Stromal cell of bone marrow (primary cell): Measurements from ENCODE around the gene PTGES3.
"Not testable (repeated sequence)": the region's sequence is repeated elsewhere in the genome, so short reads cannot be mapped to it uniquely, and the experiment has no call there.

Experiments
- DNase-seq: peaks from one replicate; pipeline ENCODE4 v3.0.0-alpha.2; 2012; ENCODE audit warnings: low read depth

PTGES3 gene

DNA sequence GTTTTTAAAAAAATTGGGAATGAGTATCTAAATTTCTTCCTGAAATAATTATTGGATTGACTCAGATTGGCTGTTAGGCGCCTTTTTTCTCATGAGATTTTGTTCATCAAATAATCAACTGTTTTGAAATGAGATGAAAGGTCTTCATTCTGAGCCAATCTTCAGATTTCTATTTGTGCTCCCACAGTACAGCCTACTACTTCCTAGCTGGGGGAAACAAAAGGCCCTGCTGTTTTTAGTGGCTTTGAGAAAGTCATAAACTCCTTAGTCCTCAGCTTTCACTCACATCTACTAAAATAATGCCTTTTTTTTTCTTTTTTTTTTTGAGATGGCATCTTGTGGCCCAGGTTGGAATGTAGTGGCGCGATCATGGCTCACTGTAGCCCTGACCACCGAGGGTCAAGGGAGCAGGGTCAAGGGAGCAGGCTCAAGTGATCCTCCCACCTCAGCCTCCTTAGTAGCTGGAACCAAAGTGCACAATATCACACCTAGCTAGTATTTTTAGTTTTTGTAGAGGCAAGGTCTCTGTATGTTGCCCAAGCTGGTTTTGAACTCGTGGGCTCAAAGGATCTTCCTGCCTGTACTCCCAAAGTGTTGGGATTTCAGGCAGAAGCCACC lies 21.8 kb upstream of the PTGES3 start:
- DNase-seq = no peak

DNA sequence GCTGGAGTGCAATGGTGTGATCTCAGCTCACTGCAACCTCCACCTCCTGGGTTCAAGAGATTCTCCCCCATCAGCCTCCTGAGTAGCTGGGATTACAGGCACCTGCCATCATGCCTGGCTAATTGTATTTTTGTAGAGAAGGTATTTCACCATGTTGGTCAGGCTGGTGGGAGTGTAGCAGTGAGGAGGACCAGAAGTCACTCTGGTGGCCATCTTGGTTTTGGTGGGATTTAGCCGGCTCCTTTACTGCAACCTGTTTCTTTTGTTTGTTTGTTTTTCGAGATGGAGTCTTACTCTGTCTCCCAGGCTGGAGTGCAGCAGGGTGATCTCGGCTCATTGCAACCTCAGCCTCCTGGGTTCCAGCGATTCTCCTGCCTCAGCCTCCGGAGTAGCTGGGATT lies 16.4 kb upstream of the PTGES3 start:
- DNase-seq = not testable (repeated sequence)

DNA sequence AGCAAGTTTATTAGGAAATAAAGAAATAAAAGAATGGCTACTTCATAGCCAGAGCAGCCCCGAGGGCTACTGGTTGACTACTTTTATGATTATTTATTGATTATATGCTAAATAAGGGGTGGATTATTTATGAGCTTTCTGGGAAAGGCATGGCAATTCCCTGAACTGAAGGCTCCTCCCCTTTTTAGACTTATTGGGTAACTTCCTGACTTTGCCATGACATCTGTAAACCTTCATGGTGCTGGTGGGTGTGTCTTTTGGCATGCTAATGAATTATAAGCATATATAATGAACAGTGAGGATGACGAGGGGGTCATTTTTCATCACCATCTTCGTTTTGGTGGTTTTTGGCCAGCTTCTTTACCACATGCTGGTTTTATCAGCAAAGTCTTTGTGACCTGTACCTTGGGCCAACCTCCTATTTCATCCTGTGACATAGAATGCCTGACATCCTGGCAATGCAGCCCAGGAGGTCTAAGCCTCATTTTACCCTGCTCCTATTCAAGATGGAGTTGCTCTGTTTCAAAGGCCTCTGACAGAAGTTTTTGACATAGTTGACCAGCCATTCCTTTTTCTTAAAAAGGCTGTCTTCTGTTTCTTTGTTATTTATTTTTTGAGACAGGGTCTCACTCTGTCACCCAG lies 11.1 kb upstream of the PTGES3 start:
- DNase-seq = no peak

DNA sequence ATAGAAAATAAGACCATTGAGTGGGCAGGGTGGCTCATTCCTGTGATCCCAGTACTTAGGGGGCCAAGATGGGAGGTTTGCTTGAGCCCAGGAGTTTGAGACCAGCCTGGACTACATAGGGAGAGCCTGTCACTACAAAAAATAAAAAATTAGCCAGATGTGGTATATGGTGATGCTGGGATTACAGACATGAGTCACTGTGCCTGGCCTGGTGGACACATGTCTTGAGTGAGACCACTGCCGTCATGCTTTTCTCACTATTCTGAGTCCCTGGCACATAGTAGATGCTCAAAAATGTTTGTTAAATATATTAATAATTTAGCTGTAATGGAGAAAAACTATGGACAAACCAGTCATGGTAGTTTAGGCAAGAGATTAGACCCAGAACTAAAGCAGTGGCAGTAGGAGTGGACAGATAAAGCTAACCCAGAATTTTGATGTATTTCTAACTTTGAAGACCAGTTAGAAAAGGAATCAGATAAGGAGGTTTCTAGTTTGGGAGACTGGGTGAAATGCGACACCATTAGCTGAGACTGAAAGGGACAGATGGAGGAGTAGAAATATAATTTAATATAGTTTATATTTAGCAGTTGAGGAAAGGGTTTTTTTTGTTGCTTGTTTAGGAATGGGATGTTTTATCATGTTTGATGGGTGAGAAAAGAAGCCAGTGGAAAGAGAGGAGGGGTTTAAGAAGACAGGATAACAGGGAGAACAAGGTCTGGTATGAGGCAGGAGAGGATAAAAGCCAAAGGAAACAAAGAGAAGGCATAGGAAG lies 7.4 kb upstream of the PTGES3 start:
- no peak for DNase-seq

DNA sequence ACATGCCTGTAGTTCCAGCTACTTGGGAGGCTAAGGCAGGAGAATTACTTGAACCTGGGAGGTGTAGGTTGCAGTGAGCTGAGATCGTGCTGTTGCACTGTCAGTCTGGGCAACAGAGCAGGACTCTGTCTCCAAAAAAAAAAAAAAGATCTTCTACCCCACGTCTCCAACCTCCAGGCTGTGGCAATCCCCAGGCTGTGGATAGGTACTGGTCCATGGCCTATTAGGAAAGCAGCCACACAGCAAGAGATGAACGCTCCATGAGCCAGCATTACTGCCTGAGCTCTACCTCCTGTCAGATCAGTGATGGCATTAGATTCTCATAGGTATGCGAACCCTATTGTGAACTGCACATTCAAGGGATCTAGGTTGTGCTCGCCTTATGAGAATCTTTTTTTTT lies 6.1 kb upstream of the PTGES3 start:
- DNase-seq = no peak

DNA sequence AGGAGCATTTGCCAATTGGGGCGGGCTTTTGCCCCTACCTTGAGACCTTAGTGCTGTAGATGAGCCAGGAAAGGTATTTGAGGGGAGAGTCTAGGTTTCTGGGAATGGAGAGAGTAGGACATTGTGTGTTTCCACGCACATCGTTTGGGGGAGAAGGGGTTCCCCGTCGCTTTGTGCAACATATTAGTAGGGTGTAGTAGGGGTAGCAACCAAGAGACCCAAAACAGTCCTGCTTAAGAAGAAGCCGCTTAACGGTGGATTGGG lies 694 bp upstream of the PTGES3 start:
- no peak for DNase-seq

DNA sequence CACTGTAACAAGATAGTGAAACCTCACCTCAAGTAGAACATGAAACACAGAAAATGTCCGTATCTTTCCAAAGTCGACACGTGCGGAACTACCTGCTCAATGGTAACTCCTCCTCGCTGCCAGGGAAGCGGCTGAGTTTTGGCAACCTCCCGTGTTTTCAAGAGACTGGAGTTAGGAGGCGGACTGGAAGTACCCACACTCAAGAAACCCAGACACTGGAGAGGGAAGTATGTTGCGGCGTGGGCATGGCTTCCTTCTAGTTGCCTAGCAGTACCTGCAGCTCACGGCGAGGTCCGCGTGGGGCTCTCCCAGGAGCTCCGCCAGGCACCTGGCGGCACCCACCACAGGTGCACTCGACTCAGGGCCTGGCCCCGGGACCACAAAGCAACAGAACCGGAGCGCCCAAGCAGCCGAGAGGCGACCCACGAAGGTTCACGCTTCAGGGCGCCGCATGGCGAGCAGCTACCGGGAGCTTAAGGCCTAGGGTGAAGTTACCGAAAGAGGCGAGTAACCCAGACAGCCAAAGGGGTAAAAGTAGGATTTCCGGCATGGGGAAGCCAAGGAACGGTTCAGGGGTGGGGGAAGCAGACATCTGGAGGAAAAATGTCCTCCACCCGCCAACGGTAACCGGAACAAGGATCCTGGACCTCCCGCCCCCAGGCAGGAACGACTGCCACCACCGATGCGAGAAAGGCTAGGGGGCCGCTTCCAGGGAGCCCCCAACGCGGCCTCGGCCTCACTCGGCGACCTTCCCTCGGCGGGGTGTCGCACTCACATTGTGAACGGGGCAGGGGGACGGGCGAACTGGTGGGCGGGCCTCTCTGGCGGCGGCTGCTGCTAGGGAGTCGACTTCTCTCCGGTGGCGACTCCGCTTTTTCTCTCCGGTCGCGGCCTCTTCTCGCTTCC lies 608 bp downstream of the PTGES3 start:
- no peak for DNase-seq

DNA sequence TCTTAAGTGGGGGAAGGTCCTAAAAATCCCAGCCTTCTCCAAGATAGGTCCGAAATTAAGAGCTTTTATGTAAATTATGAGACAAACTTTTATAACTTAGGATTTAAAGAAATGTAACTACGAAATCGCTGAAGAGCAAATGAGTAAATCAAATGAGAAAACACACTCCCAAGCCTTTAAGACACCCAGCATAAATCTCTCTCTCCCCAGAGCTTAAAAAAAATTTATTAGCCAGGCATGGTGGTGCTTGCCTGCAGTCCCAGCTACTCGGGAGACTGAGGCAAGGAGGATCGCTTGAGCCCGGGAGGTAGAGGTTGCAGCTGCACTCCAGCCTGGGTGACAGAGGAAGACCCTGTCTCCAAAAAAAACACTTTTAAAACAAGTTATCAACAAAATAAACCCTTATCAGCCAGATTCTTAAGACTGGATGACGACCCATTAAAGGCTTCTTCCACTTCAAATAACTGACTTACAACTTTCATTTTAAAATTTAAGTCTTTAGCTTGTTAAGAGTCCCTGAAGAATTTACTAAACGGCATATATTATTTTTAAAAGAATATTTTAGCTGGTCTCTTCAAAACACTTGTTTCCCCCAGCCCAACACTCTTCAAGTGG lies 3.2 kb downstream of the PTGES3 start:
- DNase-seq = no peak

DNA sequence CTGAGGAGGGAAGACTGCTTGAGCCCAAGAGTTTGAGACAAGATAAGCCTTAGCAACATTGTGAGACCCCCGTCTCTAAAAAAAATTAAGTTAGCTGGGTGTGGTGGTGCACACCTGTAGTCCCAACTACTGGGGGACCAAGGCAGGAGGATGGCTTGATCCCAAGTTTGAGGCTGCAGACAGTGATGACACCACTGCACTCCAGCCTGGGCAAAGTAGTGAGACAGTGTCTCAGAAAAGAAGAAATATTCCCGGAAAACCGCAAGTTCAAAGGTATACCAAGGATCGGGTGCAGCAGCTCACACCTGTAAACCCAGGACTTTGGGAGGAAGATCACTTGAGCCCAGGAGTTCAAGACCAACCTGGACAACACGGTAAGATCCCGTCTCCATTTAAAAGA lies 5.8 kb downstream of the PTGES3 start:
- no peak for DNase-seq

DNA sequence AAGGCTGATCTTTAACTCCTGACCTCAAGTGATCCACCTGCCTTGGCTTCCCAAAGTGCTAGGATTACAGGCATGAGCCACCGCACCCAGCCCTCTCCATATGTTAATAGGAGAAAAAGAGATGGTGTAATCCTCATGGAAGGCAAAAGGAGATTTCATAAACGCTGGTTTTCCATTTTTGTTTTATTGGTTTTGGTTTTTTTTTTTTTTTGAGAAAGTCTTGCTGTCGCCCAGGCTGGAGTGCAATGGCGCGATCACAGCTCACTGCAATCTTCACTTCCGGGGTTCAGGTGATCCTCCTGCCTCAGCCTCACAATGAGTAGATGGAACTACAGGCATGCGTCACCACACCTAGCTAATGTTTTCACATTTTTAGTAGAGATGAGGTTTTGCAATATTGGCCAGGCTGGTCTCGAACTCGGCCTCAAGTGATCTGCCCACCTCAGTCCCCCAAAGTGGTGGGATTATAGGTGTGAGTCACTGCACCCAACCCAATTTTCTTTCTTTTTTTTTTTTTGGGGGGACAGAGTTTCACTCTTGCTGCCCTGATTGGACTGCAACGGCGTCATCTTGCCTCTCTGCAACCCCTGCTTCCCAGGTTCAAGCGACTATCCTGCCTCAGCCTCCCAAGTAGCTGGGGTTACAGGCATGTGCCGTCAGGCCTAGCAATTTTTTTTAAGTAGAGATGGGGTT lies 8.1 kb downstream of the PTGES3 start:
- no peak for DNase-seq

DNA sequence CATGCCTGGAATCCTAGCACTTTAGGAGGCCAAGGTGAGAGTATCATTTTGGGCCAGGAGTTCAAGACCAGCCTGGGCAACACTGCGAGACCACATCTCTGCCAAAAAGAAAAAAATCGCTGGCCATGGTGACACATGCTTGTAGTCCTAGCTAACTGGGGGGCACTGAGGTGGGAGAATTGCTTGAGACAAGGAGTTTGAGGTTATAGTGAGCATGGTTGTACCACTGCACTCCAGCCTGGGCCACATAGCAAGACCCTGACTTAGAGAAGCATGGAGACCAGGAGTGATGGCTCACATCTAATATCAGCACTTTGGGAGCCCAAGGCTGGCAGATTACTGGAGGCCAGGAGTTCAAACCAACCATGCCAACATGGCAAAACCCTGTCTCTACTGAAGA lies 9.2 kb downstream of the PTGES3 start:
- no peak for DNase-seq

DNA sequence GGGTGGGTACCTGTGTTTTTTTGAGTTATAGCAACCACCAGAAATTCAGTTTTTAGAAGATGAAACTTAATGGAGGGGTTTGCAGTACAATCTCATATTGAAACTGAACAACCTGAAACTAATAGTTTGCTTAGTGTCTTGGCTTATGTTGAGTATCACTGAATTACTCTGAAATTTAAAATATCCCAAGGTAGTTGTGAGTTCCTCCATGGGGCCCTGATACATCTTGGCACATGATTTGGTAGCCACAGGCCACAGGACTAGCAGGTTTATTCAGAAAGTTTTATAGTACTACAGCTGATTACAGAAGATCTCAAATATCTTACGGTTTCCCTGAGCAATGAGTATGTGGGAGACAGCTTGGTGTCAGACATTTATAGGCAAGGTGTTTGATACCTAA lies 10.4 kb downstream of the PTGES3 start:
- DNase-seq = no peak

DNA sequence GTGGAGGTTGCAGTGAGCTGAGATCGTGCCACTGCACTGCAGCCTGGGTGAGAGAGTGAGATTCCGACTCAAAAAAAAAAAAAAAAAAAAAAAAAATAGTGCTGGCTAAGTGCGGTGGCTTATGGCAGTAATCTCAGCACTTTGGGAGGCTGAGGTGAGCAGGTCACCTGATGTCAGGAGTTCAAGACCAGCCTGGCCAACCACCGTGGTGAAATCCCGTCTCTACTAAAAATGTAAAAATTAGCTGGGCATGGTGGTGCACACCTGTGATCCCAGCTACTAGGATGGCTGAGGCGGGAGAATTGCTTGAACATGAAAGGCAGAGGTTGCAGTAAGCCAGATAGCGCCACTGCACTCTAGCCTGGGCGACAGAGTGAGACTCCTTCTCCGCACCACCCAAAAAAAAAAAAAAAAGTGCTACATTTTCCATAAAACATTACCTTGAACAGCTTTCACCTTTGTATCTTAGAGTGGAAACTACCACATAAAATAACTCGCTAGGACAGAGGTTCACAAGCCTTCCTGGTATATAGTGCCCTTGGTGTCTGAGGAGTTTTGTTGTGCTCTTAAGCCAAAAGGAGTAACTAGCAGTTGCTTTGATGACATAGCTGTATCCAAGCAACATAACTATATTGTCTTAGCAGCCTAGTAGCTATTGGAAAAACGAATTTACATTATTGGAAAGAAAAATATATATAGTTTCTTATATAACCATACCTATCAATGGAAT lies 11.1 kb downstream of the PTGES3 start:
- DNase-seq = no peak

DNA sequence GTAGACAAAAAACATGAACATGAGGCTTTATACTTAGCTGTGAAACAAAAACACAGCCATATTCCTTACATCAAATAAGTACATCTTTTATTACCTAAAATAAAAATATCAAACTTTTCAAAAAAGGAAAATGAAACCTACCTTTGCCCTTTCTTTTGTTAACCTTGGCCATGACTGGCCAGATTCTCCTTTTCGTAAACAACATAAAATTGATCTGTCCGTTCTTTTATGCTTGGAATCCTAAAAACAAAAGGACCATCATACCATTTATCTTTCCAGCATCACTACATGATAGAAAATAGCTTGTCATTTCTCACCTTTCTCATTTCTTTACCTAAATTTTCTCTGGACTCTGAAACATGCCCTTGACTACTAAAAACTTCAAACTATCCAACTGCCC lies 16.5 kb downstream of the PTGES3 start:
- no peak for DNase-seq

DNA sequence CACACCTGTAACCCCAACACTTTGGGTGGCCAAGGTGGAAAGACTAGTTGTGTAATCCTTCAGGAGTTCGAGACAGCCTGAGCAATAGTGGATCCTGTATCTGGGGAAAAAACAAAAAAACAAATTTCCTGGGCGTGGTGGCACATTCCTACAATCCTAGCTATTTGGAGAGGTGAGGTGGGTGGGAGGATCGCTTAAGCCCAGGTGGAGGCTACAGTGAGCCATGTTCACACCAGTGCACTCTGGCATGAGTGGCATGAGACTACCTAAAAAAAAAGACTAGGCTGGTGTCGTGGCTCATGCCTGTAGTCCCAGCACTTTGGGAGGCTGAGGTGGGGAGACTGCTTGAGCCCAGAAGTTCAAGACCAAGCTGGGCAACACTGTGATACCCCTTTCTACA lies 17.2 kb downstream of the PTGES3 start:
- DNase-seq = no peak

DNA sequence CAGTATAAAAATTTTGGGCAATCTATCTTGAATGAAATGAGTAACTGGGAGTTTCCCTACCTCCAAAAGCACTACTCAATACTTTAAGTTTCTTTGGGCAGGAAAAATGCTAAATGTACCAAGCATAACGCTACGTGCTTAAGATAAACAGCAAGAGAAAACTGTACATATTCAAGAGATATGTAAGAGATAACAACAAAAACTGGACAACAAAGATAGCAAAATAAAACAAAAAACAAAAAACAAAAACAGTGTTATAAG lies 20.0 kb downstream of the PTGES3 start:
- no peak for DNase-seq

DNA sequence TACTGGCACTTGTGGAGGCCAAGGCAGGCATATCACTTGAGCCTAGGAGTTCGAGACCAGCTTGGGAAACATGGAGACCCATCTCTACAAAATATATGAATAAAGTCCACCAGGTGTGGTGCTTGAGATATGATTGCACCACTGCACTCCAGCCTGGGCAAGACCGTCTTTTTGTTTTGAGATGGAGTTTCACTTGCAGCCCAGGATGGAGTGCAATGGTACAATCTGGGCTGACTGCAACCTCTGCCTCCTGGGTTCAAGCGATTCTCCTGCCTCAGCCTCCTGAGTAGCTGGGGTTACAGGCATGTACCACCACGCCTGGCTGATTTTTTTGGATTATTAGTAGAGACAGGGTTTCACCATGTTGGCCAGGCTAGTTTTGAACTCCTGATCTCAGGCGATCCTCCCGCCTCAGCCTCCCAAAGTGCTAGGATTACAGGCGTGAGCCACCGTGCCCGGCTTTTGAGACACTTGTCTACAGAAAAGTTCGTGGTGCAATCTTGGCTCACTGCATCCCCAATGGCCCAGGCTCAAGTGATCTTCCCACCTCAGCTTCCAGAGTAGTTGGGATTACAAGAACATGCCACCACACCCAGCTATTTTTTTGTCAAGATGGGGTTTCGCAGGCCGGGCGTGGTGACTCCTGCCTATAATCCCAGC lies 26.0 kb downstream of the PTGES3 start:
- DNase-seq = no peak

DNA sequence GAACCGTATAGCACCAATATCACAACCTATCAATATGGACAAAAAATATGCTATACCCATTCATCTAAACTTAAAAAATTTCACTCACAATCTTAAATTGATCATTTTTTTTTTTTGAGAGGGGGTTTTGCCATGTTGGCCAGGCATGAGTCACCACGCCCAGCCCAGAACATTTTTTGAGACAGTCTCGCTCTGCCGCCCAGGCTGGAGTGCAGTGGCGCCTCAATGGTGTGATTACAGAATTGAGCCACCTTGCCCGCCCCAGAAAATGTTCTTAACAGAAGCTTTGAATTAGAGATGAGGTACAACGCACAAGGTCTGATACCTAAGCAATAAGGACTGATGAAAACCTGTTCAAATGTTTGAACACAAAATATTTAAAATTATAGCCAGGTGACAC lies 26.5 kb downstream of the PTGES3 start:
- DNase-seq = no peak

DNA sequence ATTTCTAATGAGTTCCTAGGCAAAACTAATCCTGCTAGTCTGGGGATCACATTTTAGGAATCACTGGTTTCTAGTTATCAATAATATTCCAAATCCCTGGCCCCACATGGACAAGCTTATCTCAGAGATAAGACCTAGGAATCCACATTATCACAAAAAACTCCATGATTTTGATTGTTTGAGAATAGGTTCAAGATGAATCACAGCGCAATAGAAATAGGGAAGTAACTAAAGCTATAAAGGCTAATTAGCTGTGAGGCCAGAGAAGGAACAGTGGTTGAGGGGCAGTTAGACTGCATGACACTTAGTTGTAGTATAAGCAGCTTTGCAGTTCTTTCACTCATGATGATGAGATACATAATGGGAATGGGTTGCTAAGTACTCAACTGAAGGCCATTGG lies 29.2 kb downstream of the PTGES3 start:
- DNase-seq = no peak

DNA sequence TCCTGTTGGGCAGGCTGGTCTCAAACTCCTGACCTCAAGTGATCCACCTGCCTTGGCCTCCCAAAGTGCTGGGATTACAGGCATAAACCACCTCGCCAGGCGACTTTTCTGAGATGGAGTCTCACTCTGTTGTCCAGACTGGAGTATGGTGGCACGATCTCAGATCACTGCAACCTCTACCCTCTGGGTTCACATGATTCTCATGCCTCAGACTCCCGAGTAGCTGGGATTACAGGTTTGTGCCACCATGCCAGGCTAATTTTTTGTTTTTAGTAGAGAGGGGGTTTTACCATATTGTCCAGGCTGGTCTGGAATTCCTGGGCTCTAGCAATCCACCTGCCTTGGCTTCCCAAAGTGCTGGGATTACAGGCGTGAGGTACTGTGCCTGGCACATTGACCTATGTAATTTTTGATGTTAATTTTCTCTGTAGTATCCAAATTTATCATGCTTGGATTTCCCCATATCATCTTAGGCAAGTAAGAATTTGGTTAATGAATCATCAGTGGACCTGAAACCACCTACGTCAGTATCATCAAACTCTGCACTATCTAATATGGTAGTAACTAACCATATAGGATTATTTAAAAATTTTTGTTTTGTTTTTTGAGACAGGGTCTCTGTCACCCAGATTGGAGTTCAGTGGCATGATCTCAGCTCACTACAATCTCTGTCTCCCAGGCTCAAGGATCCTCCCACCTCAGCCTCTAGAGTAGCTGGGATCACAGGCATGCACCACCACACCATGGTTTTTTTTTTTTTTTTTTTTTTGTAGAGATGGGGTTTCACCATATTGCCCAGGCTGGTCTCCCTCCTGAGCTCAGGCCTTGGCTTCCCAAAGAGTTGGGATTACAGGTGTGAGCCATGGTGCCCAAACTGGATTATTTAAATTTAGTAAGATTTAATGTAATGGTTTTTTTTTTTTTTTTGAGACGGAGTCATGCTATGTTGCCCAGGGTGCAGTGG lies 30.4 kb downstream of the PTGES3 start:
- DNase-seq = no peak
